ENCODE data around the gene JAZF1. TPM values are rescaled to one million over a fixed set of nuclear protein-coding genes. Genes with fewer than 3 reads are reported as not detected.

JAZF1 gene
- total RNA-seq, 4 donors from 2014 or later: 12.7 to 19.2 (median 14.7) TPM

DNA sequence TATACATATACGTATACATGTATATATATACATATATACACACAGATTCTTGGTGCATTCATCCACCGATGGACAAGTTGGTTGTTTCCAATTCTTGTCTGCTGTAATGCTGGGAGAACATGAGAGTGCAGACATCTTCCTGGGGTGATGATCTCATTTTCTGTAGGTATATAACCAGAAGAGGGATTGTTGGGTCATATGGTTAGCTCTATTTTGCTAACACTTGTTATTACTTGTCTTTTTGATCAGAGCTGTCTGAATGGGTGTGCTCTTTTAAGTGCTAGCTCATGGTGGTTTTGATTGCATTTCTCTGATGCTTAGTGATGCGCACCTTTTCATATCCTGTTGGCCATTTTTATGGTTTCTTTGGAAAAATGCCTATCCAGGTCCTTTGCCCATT, 334.2 kb downstream of the JAZF1 start:
- no peak overlapping the region for H3K4me3 ChIP-seq (replicated peaks in 1 of 3)
- TF ChIP-seq POLR2A (IDR thresholded peaks at IDR 0.05) (no peak), CTCF (IDR thresholded peaks at IDR 0.05) (no peak)
- H3K4me1 ChIP-seq: no peaks in the 10 kb centered on the region
- no peaks in the 10 kb centered on the region for H3K27me3 ChIP-seq
- no peaks in the 10 kb centered on the region for H3K9me3 ChIP-seq
- no peak overlapping the region for H3K27ac ChIP-seq
- 97 to 99% methylated on average over 3 of the region's 3 CpGs for WGBS, 2 donors
- DNase-seq: no peak
- no peaks in the 10 kb centered on the region for H3K36me3 ChIP-seq
- intact Hi-C loops (cut with DNase I): no loop called here

GRCh38 chr7:27843584-27844305, 336.9 kb downstream of the JAZF1 start:
- WGBS, 2 donors: 96 to 97% methylated on average over 15 of the region's 15 CpGs
- H3K36me3 ChIP-seq: no peaks in the 10 kb centered on the region
- H3K4me3 ChIP-seq (replicated peaks in 1 of 3): no peak overlapping the region
- no peaks in the 10 kb centered on the region for H3K9me3 ChIP-seq
- intact Hi-C loops (cut with DNase I): no loop called here
- no peak for TF ChIP-seq CTCF (IDR thresholded peaks at IDR 0.05)
- TF ChIP-seq POLR2A (IDR thresholded peaks at IDR 0.05): no peak
- H3K4me1 ChIP-seq: no peaks in the 10 kb centered on the region
- no peaks in the 10 kb centered on the region for H3K27me3 ChIP-seq
- no peak overlapping the region for H3K27ac ChIP-seq
- no peak for DNase-seq

- Histone ChIP-seq H3K4me3 (replicated peaks in 1 of 3) (no peak overlapping the region), H3K9me3 (no peaks in the 10 kb centered on the region), H3K27ac (no peak overlapping the region), H3K27me3 (no peaks in the 10 kb centered on the region), H3K4me1 (no peaks in the 10 kb centered on the region), H3K36me3 (no peaks in the 10 kb centered on the region)
- DNase-seq: no peak
- WGBS, 2 donors: 82 to 87% methylated on average over 9 of the region's 9 CpGs
- no peak for TF ChIP-seq POLR2A (IDR thresholded peaks at IDR 0.05)
- no peak for TF ChIP-seq CTCF (IDR thresholded peaks at IDR 0.05)
- intact Hi-C loops (cut with DNase I): no loop called here
Observed at GRCh38 chr7:27842851-27843250, 337.7 kb downstream of the JAZF1 start.

- DNase-seq: no peak
- no peak overlapping the region for H3K4me3 ChIP-seq (replicated peaks in 1 of 3)
- no peaks in the 10 kb centered on the region for H3K27me3 ChIP-seq
- WGBS, 2 donors: 59 to 69% methylated on average over 14 of the region's 14 CpGs
- TF ChIP-seq CTCF (IDR thresholded peaks at IDR 0.05) (no peak), POLR2A (IDR thresholded peaks at IDR 0.05) (no peak)
- H3K27ac ChIP-seq: no peak overlapping the region
- no peaks in the 10 kb centered on the region for H3K36me3 ChIP-seq
- no peaks in the 10 kb centered on the region for H3K4me1 ChIP-seq
- intact Hi-C loops (cut with DNase I): no loop called here
- H3K9me3 ChIP-seq: no peaks in the 10 kb centered on the region
Observed at GRCh38 chr7:27842094-27842692, 338.4 kb downstream of the JAZF1 start.

- TF ChIP-seq CTCF (IDR thresholded peaks at IDR 0.05): no peak
- TF ChIP-seq POLR2A (IDR thresholded peaks at IDR 0.05): no peak
- H3K27ac ChIP-seq: no peak overlapping the region
- no peaks in the 10 kb centered on the region for H3K9me3 ChIP-seq
- no peaks in the 10 kb centered on the region for H3K27me3 ChIP-seq
- intact Hi-C loops (cut with DNase I): no loop called here
- 93 to 94% methylated on average over 13 to 18 of the region's 18 CpGs for WGBS, 2 donors
- H3K36me3 ChIP-seq: no peaks in the 10 kb centered on the region
- no peak for DNase-seq
- H3K4me3 ChIP-seq (replicated peaks in 1 of 3): no peak overlapping the region
- no peaks in the 10 kb centered on the region for H3K4me1 ChIP-seq
Observed at GRCh38 chr7:27840760-27841364, 339.7 kb downstream of the JAZF1 start.
